HG03039 (cell line): ENCODE data around the gene PPP1CA.

ENCODE experiments used
- ATAC-seq: cut with Tn5 transposase; IDR thresholded peaks from one replicate; pipeline ENCODE4 v1.9.1; 2021; ENCODE audit warnings: mild to moderate bottlenecking, moderate library complexity; ENCODE audit not compliant: unreplicated experiment

The PPP1CA gene

GRCh38 chr11:67370351-67371076 lies 31.1 kb downstream of the PPP1CA start:
- ATAC-seq = no peak

DNA sequence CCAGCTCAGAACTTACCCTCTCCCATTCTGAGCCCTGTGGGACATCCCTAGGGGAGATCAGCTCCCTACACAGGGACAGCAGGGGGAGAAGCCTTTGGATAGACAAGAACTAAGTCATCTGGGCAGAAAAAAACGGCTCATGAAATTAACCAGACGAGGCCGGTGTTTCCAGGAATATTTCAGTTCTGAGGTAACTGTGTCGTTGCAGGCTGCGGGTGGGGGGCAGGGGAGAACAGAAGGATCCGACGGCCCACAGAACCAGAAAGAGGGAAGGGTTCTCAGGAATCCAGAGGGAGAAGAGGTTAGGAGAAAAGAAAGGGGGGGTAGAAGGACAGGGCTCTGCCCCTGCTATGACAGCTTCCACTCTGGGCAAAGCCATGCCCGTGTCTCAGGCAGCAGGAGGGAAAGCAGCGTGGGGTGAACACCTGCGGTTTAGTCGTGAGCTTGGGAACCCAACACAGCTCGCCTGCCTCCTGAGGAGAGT lies 31.8 kb downstream of the PPP1CA start:
- no peak for ATAC-seq

GRCh38 chr11:67369275-67369674 lies 32.4 kb downstream of the PPP1CA start:
- no peak for ATAC-seq

- ATAC-seq = no peak
Observed at GRCh38 chr11:67368621-67369020, 33.0 kb downstream of the PPP1CA start.

DNA sequence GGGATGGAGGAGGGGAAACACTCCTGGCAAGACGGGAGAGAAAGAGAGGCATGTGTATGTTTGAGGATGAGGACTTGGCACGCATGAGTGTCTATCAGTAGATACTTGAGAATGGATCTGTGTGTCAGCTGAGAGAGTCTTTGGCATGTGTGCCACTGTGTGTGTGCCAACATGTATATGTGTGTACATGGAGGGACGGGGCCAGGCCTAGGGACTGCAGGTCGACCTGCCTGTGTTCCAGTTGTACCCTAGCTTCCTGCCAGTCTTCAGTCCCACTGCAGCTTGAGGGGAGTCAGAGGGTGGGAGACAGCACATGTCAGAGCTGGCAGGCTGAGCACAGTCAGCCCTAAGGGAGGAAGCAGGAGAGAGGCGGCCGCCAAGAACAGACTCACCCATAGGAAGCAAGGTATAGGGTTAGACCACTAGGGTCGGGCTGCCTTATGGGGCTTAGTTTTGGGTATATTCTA lies 33.9 kb downstream of the PPP1CA start:
- ATAC-seq = no peak

DNA sequence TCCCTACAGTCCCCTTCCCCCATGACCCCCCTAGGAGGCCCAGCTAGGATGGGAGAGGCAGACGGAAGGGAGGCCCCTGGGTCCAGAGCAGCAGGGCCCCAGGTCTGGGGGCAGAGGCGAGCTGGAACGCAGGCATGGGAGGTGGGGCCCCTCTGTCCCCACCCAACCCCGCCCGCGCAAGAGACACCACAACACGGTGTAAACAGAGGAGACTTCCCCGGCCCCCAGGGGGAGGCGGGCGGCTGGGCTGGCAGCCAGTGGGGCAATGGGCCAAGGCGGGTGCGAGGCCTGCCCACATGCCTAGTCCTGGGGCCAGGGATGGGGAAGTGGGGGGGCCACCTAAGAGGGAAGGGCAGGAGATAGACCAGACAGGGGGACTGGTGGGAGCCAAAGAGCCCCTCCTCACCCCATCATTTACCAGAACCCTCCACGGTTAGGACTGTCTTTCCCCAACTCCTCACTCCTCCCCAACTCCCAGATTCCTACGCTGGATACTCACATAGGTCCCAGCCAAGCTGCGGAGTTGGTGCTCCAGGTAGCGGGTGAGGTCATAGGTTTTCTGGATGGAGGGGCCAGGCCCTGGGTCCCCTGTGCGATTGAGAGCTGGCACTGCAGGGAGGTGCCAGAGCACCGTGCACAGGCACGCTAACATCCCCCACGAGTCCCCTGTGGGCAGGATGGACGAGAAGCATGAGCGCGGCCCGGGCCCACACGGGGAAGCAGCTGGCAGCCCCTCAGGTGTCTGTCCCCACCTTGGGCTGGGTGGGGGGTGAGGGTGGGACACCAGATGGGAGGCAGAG lies 34.5 kb downstream of the PPP1CA start:
- ATAC-seq = no peak

- ATAC-seq = no peak
Observed at GRCh38 chr11:67366546-67366945, 35.1 kb downstream of the PPP1CA start.

DNA sequence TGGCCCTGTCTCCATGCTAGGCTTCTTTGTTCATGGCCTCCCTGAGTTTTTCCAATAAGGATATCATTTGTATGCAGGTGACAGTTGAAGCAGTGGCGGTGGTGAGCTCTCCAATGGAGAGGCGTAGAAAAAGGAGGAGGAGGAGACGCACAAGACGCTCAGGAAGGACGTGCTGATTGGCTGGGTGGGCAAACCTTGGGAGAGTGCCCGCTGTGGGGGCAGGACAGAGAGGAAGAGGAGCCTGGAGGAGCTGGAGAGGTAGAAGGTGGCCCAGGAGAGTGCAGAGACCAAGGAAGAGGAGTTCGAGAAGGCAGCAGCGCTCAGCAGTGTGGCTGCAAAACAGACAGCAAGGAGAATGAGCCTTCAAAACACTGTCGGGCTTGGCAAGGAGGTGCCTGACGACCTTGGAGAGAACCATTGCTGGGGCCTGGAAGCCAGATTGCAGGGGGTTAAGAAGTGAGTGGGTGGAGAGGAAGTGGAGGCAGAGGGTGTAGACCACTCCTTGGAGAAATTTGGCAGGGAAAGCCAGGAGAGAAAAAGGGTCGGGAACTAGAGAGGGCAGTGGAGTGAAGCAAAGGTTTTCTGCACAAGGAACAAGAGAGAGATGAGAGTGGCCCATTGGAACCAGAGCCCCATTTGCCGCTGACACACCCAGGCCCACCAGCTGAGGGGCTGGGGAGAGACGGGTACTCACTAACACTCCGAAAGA lies 35.8 kb downstream of the PPP1CA start:
- no peak for ATAC-seq

DNA sequence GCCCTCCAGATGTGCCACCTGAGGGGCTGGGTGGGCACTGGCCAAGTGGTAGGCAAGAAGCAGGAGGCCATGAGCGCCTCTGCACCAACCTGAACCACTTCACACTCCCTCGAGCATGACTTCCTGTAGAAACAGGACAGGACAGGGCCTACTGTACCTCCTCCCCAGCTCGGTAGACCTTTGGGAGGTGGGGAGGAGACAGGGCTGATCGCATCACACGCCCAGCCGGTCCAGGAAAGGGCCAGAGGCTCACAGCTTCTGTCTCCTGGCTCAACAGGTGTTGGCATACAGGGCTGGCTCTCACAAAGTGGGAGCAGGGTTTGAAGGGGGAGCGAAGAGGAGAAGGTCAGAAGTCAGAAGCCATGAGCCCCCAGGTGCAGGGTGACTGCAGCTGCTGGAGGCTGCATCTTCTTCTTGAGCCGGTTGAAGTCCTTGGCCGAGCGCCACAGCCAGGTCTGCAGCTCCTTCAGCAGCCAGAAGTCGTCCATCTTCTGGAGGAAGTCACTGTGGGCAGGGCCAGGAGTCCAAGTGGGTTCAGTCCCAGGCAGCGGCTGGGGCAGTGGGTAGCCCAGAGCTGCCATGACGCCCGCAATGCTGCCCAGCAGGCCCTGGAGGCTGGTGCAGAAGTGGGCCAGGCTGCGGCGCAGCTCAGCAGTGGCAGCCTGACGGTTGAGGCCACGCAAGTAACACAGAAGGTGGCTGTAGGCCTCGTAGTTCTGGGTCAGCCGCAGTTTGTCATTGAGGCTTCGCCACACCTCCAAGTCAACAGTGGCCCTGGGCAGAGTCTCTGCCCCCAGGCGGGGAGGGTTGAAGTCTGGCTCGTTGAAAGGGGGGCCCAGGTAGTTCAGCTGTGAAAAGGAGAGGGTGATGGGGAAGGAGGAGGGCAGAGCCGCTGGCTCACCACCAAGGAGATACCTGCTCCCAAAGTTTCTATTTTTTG lies 36.6 kb downstream of the PPP1CA start:
- no peak for ATAC-seq

DNA sequence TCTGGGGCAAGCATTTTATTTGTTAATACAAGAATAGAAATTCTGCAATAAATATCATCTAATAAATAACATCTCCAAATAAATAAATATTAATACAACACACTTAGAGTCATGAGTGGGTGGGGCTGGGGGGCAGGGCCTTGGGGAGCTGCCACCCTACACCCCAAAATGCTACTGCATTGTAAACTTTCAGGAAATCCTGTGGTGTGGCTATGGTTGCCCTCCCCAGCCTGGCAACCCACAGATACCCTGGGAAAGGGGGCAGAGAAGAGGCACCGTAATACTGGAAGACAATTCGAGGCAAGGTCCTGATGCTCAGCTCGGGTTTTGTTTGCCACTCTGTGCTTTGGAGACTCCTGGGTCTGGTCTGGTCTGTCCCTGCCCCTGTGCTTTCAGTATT lies 37.5 kb downstream of the PPP1CA start:
- ATAC-seq = no peak

GRCh38 chr11:67357831-67358670 lies 43.6 kb downstream of the PPP1CA start:
- no peak for ATAC-seq

DNA sequence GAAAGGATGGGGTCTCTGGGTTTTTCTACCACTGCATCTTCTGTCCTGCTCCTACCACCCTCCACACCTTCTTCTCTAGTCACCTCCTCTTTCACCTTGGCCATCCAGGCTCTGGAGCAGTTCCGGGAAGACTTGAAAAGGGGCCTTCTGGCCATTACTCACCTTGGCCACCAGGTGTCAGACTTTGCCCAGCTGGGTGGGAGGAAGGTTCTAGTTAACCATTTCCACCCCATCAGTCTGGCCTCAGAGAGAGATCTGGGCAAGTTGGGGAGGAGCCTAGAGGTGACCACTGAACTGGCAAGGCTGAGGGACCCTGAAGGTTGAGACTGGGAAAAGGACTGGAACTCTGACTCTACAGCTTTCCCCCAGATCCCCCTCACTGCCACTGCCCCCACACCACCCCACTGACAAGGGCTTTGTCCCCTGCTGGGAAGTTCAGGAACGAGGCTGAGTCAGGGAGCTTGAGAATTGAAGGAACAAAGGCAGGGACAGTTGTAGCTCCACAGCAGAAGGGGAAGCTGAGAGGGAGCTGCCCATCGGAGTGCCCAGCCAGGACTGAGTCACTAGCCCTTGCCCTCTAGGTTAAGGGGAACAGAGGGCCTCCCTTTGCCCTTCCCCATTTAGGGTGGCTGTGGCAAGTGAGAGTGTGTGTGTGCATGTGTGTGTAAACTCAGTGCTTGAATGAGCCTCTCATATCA lies 44.6 kb downstream of the PPP1CA start:
- no peak for ATAC-seq

- ATAC-seq = no peak
Observed at GRCh38 chr11:67356387-67356863, 45.2 kb downstream of the PPP1CA start.

GRCh38 chr11:67355794-67356386 lies 45.8 kb downstream of the PPP1CA start:
- no peak for ATAC-seq

GRCh38 chr11:67355023-67355793 lies 46.5 kb downstream of the PPP1CA start:
- no peak for ATAC-seq

DNA sequence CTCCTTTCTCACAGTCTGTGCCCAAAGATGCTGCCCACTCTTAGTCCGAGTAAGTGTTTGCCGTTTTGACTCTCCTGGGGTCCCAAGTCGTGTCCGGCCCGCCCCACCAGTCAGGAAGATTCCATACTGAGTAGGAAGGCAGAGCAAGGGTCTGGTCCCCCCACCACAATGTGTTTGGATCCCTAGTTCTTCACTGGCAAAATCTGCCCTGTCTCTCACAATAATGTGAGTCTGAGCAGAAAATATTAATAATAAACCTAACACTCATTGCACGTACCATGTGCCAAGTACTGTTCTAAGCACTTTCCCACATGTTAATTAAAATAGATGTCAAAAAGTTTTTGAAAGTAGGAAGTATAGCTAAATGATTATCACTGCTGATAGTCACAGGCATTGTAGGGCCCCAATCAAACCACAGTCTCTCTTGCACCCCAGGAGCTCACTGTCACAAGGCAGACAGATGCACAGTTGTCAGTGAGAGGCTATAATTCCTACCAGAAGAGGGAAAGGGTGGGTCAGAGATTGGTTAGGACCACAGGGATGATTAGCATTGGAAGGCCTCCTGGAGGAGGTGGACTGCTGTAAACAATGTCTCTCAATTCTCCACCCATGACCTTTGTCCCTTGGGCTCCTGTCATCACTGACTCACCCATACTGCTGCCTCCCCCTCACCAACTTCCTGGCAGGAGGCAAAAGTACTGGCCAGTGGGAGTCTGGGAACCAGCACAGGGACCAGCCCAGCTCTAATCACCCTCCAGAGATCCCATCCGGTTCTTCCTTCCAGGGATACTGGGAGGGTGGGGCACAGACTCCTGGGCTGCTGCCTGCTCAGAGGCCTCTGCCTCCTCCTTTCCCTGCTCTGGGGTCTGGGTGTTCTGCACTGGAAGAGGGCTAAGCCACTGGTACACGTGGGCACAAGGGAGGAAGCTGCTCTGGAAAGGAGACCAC lies 47.3 kb downstream of the PPP1CA start:
- ATAC-seq = no peak
